HG03571 (cell line): Measurements from ENCODE around the gene ACTG2.
"Not testable (repeated sequence)": the region's sequence is repeated elsewhere in the genome, so short reads cannot be mapped to it uniquely, and the experiment has no call there.

Experiments
- ATAC-seq: cut with Tn5 transposase; IDR thresholded peaks from one replicate; pipeline ENCODE4 v1.9.1; 2021; ENCODE audit not compliant: unreplicated experiment

Gene ACTG2

GRCh38 chr2:73892631-73893329, at the start of gene ACTG2:
Gene ACTG2, plus strand, starts transcription at chr2:73893008. Its CDS starts 8,304 bp downstream, at chr2:73901312.
- ATAC-seq: no peak

- ATAC-seq: no peak
Measured at GRCh38 chr2:73844087-73844486, 48.7 kb upstream of the ACTG2 start.

GRCh38 chr2:73850009-73850408, 42.8 kb upstream of the ACTG2 start:
- no peak for ATAC-seq

- no peak for ATAC-seq
Measured at GRCh38 chr2:73851274-73851673, 41.5 kb upstream of the ACTG2 start.

- ATAC-seq: no peak
Measured at GRCh38 chr2:73852020-73852419, 40.8 kb upstream of the ACTG2 start.

GRCh38 chr2:73855526-73855925, 37.3 kb upstream of the ACTG2 start:
- ATAC-seq: no peak

- no peak for ATAC-seq
Measured at GRCh38 chr2:73856214-73856613, 36.6 kb upstream of the ACTG2 start.

GRCh38 chr2:73859721-73860586, 32.9 kb upstream of the ACTG2 start:
- ATAC-seq: no peak

- ATAC-seq: no peak
Measured at GRCh38 chr2:73862987-73863386, 29.8 kb upstream of the ACTG2 start.

GRCh38 chr2:73868204-73868978, 24.4 kb upstream of the ACTG2 start:
- no peak for ATAC-seq

- no peak for ATAC-seq
Measured at GRCh38 chr2:73870084-73870483, 22.7 kb upstream of the ACTG2 start.

GRCh38 chr2:73877071-73877802, 15.6 kb upstream of the ACTG2 start:
- ATAC-seq: no peak

GRCh38 chr2:73877984-73878383, 14.8 kb upstream of the ACTG2 start:
- ATAC-seq: not testable (repeated sequence)

- no peak for ATAC-seq
Measured at GRCh38 chr2:73885406-73885805, 7.4 kb upstream of the ACTG2 start.

- ATAC-seq: no peak
Measured at GRCh38 chr2:73886357-73886756, 6.5 kb upstream of the ACTG2 start.

GRCh38 chr2:73887596-73888353, 5.0 kb upstream of the ACTG2 start:
- ATAC-seq: not testable (repeated sequence)

GRCh38 chr2:73888388-73888787, 4.4 kb upstream of the ACTG2 start:
- no peak for ATAC-seq

GRCh38 chr2:73889206-73889605, 3.6 kb upstream of the ACTG2 start:
- no peak for ATAC-seq

GRCh38 chr2:73890301-73891092, 2.3 kb upstream of the ACTG2 start:
- no peak for ATAC-seq
